Measurements from ENCODE around the gene DNAAF1.

GRCh38 chr16:84161037-84161436 is 15.9 kb downstream of the DNAAF1 start:
- TF ChIP-seq CTCF (IDR thresholded peaks at IDR 0.05; ENCODE audit: low read depth, low read length) (no peak), EZH2phosphoT487 (IDR thresholded peaks at IDR 0.05; ENCODE audit: low read depth) (no peak)

Measured in OCI-LY3 (cell line).